22Rv1 (cell line): ENCODE results near the gene IL1RL2.

Experiments
- ZFX ChIP-seq: fragments of 450-650 bp; IDR thresholded peaks from 2 replicates; pipeline ENCODE4 v1.6.1; 2017; ENCODE audit warnings: antibody characterized with exemption, borderline replicate concordance
- TF ChIP-seq, protein P1 (sequence below): fragments of 450-650 bp; IDR thresholded peaks from 2 replicates; pipeline ENCODE4 v1.5.1; 2017; ENCODE audit warnings: mild to moderate bottlenecking

DNA sequence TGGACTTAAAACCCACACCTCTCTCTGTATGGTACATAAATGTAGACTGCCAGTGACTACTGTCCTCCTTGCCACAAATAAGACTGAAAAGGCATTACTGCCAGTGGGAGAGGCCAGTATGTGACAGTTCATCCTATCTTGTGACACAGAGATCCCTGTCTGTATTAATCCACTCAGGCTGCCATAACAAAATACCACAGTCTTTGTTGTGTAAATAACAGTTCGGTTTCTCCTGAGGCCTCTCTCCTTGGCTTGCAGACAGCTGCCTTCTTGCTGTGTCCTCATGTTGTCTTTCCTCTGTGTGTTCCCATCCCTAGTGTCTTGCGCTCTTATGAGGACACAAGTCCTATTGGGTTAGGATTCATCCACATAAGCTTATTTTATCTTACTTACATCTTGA is 78.1 kb downstream of the IL1RL2 start:
- TF ChIP-seq, protein P1, sequence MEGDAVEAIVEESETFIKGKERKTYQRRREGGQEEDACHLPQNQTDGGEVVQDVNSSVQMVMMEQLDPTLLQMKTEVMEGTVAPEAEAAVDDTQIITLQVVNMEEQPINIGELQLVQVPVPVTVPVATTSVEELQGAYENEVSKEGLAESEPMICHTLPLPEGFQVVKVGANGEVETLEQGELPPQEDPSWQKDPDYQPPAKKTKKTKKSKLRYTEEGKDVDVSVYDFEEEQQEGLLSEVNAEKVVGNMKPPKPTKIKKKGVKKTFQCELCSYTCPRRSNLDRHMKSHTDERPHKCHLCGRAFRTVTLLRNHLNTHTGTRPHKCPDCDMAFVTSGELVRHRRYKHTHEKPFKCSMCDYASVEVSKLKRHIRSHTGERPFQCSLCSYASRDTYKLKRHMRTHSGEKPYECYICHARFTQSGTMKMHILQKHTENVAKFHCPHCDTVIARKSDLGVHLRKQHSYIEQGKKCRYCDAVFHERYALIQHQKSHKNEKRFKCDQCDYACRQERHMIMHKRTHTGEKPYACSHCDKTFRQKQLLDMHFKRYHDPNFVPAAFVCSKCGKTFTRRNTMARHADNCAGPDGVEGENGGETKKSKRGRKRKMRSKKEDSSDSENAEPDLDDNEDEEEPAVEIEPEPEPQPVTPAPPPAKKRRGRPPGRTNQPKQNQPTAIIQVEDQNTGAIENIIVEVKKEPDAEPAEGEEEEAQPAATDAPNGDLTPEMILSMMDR, result no peak
- TF ChIP-seq ZFX, result no peak
